OCI-LY7 (cell line): ENCODE results near the gene CLSTN3.

ENCODE experiments used
- CTCF ChIP-seq: fragments of 200-600 bp; sonication (generic); conservative IDR thresholded peaks from 2 replicates; pipeline ENCODE4 v1.5.1; 2014; ENCODE audit warnings: mild to moderate bottlenecking, antibody characterized with exemption, low read length, moderate library complexity, mixed read lengths
- EZH2phosphoT487 ChIP-seq: fragments of 200-600 bp; sonication (generic); IDR thresholded peaks from 2 replicates; pipeline ENCODE4 v1.6.1; 2018; ENCODE audit warnings: low read depth, borderline replicate concordance, mild to moderate bottlenecking, mixed run types, antibody characterized with exemption, low read length, moderate library complexity, mixed read lengths

- TF ChIP-seq CTCF (no peak), EZH2phosphoT487 (no peak)
Observed at GRCh38 chr12:7180685-7181084, 50.5 kb downstream of the CLSTN3 start.
